SK-MEL-5 (cell line): ENCODE results near the gene ADNP. TPM values are rescaled to one million over a fixed set of nuclear protein-coding genes. Genes with fewer than 3 reads are reported as not detected.

Source experiments
- DNase-seq: peaks from one replicate; pipeline ENCODE4 v3.0.0-alpha.2; 2016; ENCODE audit warnings: low read depth, low spot score
- in situ Hi-C: cut with HindIII; loops from 2 replicates; pipeline ENCODE4 v1.10.0; 2016; ENCODE audit warnings: low sequenced_read_pairs, high pct_unique_total_duplicates, low pct_unique_long_range_greater_than_20kb
- total RNA-seq: library from RNA; depleted of rRNA; stranded (reverse); fragments of >200 nt; shearing (Covaris generic); gene quantifications from 2 replicates; pipeline ENCODE4 v1.2.3, GENCODE V29; 2014

Gene ADNP
- total RNA-seq, 1 experiment from 2014 or later: 28.8 TPM

- in situ Hi-C loops: no loop called here
- no peak for DNase-seq
Observed at GRCh38 chr20:50866831-50867230, 64.4 kb downstream of the ADNP start.

- no peak for DNase-seq
- in situ Hi-C loops: no loop called here
Observed at GRCh38 chr20:50866036-50866685, 65.1 kb downstream of the ADNP start.

GRCh38 chr20:50865591-50865990, 65.6 kb downstream of the ADNP start:
- no peak for DNase-seq
- in situ Hi-C loops: no loop called here

- DNase-seq: no peak
- in situ Hi-C loops: no loop called here
Observed at GRCh38 chr20:50865114-50865513, 66.1 kb downstream of the ADNP start.

- in situ Hi-C loops: no loop called here
- DNase-seq: no peak
Observed at GRCh38 chr20:50862546-50862945, 68.7 kb downstream of the ADNP start.

GRCh38 chr20:50861012-50861411, 70.2 kb downstream of the ADNP start:
- in situ Hi-C loops: no loop called here
- DNase-seq: no peak

GRCh38 chr20:50859161-50859560, 72.1 kb downstream of the ADNP start:
- DNase-seq: no peak
- in situ Hi-C loops: no loop called here

GRCh38 chr20:50858525-50858924, 72.7 kb downstream of the ADNP start:
- in situ Hi-C loops: no loop called here
- no peak for DNase-seq

GRCh38 chr20:50857348-50857747, 73.9 kb downstream of the ADNP start:
- in situ Hi-C loops: no loop called here
- DNase-seq: no peak

GRCh38 chr20:50856475-50857041, 74.7 kb downstream of the ADNP start:
- no peak for DNase-seq
- in situ Hi-C loops: no loop called here

GRCh38 chr20:50855498-50856474, 75.5 kb downstream of the ADNP start:
- DNase-seq: no peak
- in situ Hi-C loops: no loop called here

GRCh38 chr20:50854506-50855249, 76.6 kb downstream of the ADNP start:
- DNase-seq: no peak
- in situ Hi-C loops: no loop called here

GRCh38 chr20:50852085-50852484, 79.2 kb downstream of the ADNP start:
- in situ Hi-C loops: no loop called here
- no peak for DNase-seq

GRCh38 chr20:50850721-50851286, 80.4 kb downstream of the ADNP start:
- in situ Hi-C loops: no loop called here
- no peak for DNase-seq

GRCh38 chr20:50848846-50849673, 82.2 kb downstream of the ADNP start:
- DNase-seq: no peak
- in situ Hi-C loops: no loop called here

GRCh38 chr20:50848341-50848808, 82.9 kb downstream of the ADNP start:
- in situ Hi-C loops: no loop called here
- DNase-seq: peak; percentile 15
